OCI-LY3 (cell line): Measurements from ENCODE around the gene ELMO1.

ENCODE experiments used
- H2AFZ ChIP-seq: fragments of 200-600, 300-600 bp; shearing (Covaris generic); 2 replicates; pipeline ENCODE4 v1.6.0; 2014; ENCODE audit warnings: antibody characterized with exemption, low read depth, low read length
- H3K27ac ChIP-seq: fragments of 200-600, 300-600 bp; sonication (generic); 2 replicates; pipeline ENCODE4 v1.5.1; 2014; ENCODE audit warnings: mild to moderate bottlenecking, low read length, moderate library complexity, mixed read lengths
- H3K27me3 ChIP-seq: fragments of 200-600, 300-600 bp; sonication (generic); 2 replicates; pipeline ENCODE4 v1.6.1; 2014; ENCODE audit warnings: low read depth, low read length, mixed read lengths
- H3K36me3 ChIP-seq: fragments of 200-600, 300-600 bp; sonication (generic); replicated peaks from 2 replicates; pipeline ENCODE3; 2014; ENCODE audit warnings: low read depth, low read length, mixed read lengths
- H3K4me1 ChIP-seq: fragments of 300-600, 200-600 bp; sonication (generic); 2 replicates; pipeline ENCODE4 v1.6.1; 2014; ENCODE audit warnings: low read length, mixed read lengths
- H3K4me2 ChIP-seq: fragments of 200-600, 300-600 bp; sonication (generic); 2 replicates; pipeline ENCODE4 v1.6.1; 2014; ENCODE audit warnings: low read length, mixed read lengths
- H3K4me3 ChIP-seq: fragments of 300-600, 200-600 bp; sonication (generic); 2 replicates; pipeline ENCODE4 v1.5.1; 2014; ENCODE audit warnings: antibody characterized with exemption, mild to moderate bottlenecking, low read length, moderate library complexity
- H3K79me2 ChIP-seq: fragments of 300-600, 200-600 bp; shearing (Covaris generic); 2 replicates; pipeline ENCODE4 v1.6.1; 2014; ENCODE audit warnings: mild to moderate bottlenecking, low read length, mixed read lengths
- H3K9ac ChIP-seq: fragments of 300-600, 200-600 bp; shearing (Covaris generic); 2 replicates; pipeline ENCODE4 v1.6.0; 2014; ENCODE audit warnings: mild to moderate bottlenecking, low read length, moderate library complexity
- H3K9me3 ChIP-seq: fragments of 200-600, 300-600 bp; shearing (Covaris generic); 2 replicates; pipeline ENCODE4 v1.6.1; 2014; ENCODE audit warnings: low read length, mixed read lengths; ENCODE audit not compliant: insufficient read depth
- H4K20me1 ChIP-seq: fragments of 200-600, 300-600 bp; sonication (generic); 2 replicates; pipeline ENCODE4 v1.6.1; 2016; ENCODE audit warnings: low read length, mixed read lengths; ENCODE audit not compliant: insufficient read depth
- CTCF ChIP-seq: fragments of 200-600, 300-600 bp; sonication (generic); IDR thresholded peaks from 2 replicates; pipeline ENCODE4 v1.5.1; 2014; ENCODE audit warnings: antibody characterized with exemption, low read length, low read depth
- EZH2phosphoT487 ChIP-seq: fragments of 200-600 bp; shearing (Covaris generic); IDR thresholded peaks from 2 replicates; pipeline ENCODE4 v1.6.1; 2018; ENCODE audit warnings: antibody characterized with exemption, mixed run types, low read depth

The ELMO1 gene

GRCh38 chr7:37117292-37117691 is 331.4 kb downstream of the ELMO1 start:
- no peak overlapping the region for H3K4me2 ChIP-seq

GRCh38 chr7:37116093-37116701 is 332.5 kb downstream of the ELMO1 start:
- TF ChIP-seq CTCF (no peak), EZH2phosphoT487 (no peak)
- no peak overlapping the region for H2AFZ ChIP-seq
- no peaks in the 10 kb centered on the region for H3K9me3 ChIP-seq

More at GRCh38 chr7:37117292-37117691, 331.4 kb downstream of the ELMO1 start:
- no peak overlapping the region for H3K27ac ChIP-seq
- peaks cover 13% of the 10 kb centered on the region for H3K4me1 ChIP-seq
- H2AFZ ChIP-seq: no peak overlapping the region
- no peaks in the 10 kb centered on the region for H3K9me3 ChIP-seq
- H4K20me1 ChIP-seq: peaks cover 17% of the 10 kb centered on the region
- no peaks in the 10 kb centered on the region for H3K27me3 ChIP-seq
- H3K79me2 ChIP-seq: peaks cover 61% of the 10 kb centered on the region
- no peak overlapping the region for H3K4me3 ChIP-seq
- TF ChIP-seq EZH2phosphoT487 (no peak), CTCF (no peak)
- H3K9ac ChIP-seq: no peak overlapping the region
- H3K36me3 ChIP-seq: peaks cover 25% of the 10 kb centered on the region

GRCh38 chr7:37113661-37114355 is 334.9 kb downstream of the ELMO1 start:
- Histone ChIP-seq H3K27me3 (no peaks in the 10 kb centered on the region), H3K4me3 (no peak overlapping the region), H3K27ac (peak overlapping the region; percentile 66; the same call in 1 of the 2 replicates), H3K9me3 (no peaks in the 10 kb centered on the region), H3K4me1 (peaks cover 17% of the 10 kb centered on the region), H3K9ac (no peak overlapping the region), H3K4me2 (no peak overlapping the region), H3K79me2 (peaks cover 79% of the 10 kb centered on the region), H4K20me1 (peaks cover 27% of the 10 kb centered on the region), H3K36me3 (peaks cover 42% of the 10 kb centered on the region), H2AFZ (no peak overlapping the region)
- TF ChIP-seq CTCF (no peak), EZH2phosphoT487 (no peak)

More at GRCh38 chr7:37116093-37116701, 332.5 kb downstream of the ELMO1 start:
- H3K4me2 ChIP-seq: no peak overlapping the region
- H4K20me1 ChIP-seq: peaks cover 17% of the 10 kb centered on the region
- no peaks in the 10 kb centered on the region for H3K27me3 ChIP-seq
- H3K36me3 ChIP-seq: peaks cover 33% of the 10 kb centered on the region
- H3K9ac ChIP-seq: no peak overlapping the region
- no peak overlapping the region for H3K27ac ChIP-seq
- peaks cover 16% of the 10 kb centered on the region for H3K4me1 ChIP-seq
- no peak overlapping the region for H3K4me3 ChIP-seq
- peaks cover 70% of the 10 kb centered on the region for H3K79me2 ChIP-seq

- no peaks in the 10 kb centered on the region for H3K27me3 ChIP-seq
- H3K4me1 ChIP-seq: peaks cover 26% of the 10 kb centered on the region
- H4K20me1 ChIP-seq: peaks cover 30% of the 10 kb centered on the region
- no peak for TF ChIP-seq EZH2phosphoT487
- TF ChIP-seq CTCF: no peak
- peak overlapping the region; percentile 46 for H3K4me2 ChIP-seq
- H3K9ac ChIP-seq: peak overlapping the region; percentile 31; the same call in 1 of the 2 replicates
- no peak overlapping the region for H3K4me3 ChIP-seq
- H3K9me3 ChIP-seq: no peaks in the 10 kb centered on the region
- H3K27ac ChIP-seq: peak overlapping the region; percentile 66
- H3K79me2 ChIP-seq: peaks cover 76% of the 10 kb centered on the region
- no peak overlapping the region for H2AFZ ChIP-seq
- H3K36me3 ChIP-seq: peaks cover 40% of the 10 kb centered on the region
Measured at GRCh38 chr7:37112876-37113275, 335.8 kb downstream of the ELMO1 start.
